Measurements from ENCODE around the gene HUS1B.
"Not testable (repeated sequence)": the region's sequence is repeated elsewhere in the genome, so short reads cannot be mapped to it uniquely, and the experiment has no call there.

Gene HUS1B

DNA sequence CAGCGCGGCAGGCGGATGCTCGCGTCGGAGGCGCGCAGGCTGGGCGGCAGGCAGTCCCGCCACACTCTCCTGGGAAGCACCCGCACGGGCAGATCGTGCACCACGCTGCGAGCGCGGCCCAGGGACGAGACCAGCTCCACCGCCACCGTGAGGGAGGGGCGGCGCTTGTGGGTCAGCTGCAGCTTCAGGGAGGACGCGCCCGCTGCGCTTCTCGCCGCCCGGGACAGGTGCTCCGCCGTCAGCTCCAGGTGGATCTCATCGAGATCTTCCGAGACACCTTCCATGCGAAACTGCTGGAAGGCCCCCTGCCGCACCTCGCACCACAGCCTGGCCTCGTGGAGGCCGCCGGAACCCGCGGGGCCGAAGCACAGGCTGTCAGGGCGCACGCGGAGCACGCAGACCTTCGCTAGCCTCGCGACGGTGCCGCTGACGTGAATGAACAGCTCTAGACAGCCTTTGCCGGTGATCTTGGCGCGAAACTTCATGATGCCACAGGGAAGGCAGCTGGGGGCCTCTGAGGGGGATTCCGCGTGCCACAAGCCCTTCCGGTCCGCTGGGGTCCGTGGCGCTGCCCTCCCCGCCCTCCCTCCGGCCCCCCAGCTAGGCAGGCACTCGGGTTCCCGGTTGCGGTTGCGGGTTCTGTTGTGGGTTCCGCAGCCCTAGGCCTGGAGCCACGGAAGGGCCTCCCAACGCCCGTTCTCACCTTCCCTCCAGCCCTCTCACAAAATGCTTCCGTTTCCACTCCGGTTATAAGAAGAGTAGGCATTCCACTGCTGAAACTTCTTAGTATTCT lies at the start of gene HUS1B:
HUS1B (minus strand) TSS at position 641 of the 793 bp plus-strand sequence; CDS start at position 485, 156 bp downstream.
- no peak for DNase-seq

DNA sequence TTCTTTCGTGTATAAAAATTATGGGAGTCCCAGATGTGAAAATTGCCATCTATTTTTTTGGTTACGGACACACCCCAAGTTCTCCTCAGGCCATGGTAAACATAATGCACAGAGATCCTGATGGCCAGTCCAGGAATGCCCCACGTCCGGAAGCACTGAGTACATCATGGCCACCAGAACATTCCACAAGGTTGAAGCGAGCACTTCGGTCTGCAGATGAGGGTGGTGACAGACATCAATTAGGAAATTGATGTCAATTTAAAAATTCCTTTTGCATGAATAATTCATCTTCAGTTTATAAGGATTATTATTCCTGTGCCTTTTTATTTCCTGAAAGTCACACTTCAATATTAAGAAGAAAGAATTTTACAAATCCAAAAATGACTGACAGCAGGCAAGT lies 49.2 kb upstream of the HUS1B start:
- DNase-seq = no peak

DNA sequence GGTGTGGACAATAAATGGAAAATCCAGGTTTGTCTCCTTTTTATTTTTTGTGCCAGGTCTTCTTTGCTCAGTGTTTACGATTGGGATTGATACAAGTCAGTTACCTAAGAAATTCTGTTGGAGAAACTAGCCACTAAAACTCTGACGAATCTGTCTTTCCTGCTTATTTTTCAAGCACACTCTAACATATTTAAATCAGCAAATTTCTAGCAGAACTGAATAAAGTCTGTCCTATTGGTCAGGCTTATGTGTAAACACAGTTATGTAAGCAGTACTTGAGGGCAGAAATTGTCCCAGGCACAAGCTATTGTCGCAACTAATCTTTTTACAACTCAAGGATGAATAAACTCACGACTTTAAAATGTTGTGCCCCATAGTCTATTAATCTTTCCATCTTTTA lies 48.1 kb upstream of the HUS1B start:
- DNase-seq = no peak

DNA sequence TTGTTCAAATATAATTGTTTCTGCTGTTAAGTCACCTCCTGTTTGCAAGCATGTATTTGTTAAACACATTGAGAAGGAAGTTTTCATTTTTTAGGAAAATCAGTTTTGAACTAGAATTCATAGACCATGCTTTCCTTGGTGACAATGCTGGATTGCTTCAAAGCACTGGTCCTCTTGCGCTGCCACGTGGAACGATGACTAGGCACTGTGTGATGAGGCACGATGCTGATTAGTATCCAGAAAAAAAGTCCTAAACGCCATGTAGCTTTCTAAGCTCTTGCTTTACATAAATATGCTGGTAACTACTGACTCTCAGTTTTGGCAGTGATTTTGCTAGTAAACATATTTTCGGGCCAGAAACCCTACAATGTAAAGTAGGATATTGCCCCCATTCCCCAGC lies 47.1 kb upstream of the HUS1B start:
- no peak for DNase-seq

DNA sequence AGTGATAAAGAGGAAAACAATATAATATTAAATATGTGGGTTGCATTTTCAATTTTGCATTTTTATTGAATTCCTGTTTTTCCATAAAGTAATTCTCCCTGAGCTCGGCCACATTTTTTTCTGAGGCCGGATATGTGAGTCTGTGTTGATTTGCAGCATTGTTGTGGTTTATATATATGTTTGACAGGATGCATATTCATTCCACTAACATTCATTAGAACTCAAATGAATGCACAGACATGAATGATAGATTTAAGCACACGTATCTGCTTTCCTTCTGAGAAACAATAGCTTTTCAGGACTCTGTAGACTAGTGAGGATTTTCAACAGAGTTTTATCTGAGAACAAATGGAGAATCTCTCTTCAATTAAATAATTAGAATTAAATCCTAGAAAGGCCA lies 46.7 kb upstream of the HUS1B start:
- DNase-seq = no peak

DNA sequence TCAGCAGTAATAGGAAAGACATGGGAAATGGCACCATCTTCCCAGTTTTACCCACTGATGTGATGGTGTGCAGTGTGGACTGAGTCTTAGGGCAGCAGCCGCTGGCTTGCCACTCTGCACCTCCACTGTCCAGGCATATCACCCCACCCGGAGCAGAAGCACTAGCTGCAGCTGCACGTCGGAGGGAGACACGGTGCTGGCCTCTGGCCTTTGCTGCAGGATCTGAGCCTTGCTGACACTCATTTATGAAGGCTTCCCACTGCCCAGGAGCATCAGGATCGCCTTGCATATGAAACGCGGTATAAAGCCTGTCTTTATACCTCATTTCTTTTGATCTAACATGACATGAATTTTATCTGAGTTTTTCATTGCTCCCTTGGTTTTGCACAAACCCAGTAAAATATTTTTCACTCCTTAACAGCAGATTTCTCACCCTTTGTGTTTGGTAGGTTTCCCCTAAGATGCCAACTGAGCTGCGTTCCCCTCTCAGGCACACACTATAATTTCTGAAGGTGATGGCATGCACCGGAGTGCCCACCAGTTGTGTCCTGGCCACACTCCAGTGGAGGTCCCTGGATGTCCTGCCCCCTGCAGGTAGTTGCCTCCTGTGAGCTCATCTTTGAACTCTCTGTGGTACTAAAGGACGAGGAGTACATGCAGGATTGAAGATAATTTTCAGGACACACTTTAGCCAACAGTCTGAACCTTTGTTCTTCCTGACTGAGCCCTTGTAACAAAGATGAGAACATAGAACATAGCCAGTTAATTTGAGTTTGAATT lies 45.0 kb upstream of the HUS1B start:
- no peak for DNase-seq

DNA sequence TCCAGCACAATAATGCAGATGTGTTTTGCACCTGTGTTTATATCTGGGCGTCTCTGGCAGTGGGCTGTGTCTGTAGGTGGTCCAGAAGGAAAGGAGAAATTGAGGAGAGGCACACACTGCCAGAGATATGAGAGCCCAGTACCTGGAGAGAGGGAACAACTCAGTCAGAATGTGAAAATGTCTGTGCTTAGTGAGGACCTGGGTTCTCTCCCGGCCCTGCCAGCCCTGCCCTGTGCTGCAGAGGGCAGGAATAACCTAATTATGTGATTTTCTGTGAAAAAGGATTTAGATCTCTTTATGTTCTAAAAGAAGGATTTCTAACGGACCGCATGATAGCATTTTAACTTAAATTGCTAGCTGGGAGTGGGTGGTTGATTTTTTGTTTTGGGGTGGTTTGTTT lies 44.3 kb upstream of the HUS1B start:
- no peak for DNase-seq

DNA sequence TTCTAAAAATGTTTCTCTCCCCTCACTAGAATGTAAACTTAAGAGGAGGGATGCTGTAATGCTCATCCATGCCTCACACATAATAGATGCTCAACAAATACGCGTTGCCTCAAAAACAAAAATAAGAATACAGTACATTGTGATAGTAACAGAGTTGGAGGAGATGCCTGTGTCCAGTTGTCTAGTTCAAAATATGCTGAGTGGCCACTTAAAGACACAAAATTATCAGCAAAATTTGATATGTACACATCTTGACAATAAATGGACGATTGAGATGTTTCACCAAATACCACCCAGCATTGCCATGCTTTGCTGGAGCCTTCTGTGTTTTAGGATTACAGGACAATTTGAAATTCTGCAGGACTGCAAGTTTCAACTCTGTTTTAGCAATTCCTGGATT lies 43.6 kb upstream of the HUS1B start:
- no peak for DNase-seq

DNA sequence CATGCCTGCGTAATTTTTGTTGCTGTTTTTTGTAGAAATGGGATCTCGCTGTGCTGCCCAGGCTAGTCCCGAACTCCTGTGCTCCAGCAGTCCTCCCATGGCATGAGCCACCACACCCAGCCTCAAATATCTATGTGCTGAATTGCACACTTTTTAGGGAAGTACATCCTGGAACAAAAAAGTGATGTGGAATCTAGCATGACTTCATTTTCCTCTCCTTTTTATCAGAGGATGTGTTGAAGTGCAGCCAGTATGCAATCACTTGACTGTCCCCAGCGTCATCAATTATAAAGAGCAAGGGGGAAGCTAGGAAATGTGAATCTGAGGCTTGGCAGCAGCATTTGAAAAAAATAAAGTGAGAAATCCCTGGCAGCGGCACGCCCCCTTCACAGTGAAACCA lies 42.4 kb upstream of the HUS1B start:
- no peak for DNase-seq

DNA sequence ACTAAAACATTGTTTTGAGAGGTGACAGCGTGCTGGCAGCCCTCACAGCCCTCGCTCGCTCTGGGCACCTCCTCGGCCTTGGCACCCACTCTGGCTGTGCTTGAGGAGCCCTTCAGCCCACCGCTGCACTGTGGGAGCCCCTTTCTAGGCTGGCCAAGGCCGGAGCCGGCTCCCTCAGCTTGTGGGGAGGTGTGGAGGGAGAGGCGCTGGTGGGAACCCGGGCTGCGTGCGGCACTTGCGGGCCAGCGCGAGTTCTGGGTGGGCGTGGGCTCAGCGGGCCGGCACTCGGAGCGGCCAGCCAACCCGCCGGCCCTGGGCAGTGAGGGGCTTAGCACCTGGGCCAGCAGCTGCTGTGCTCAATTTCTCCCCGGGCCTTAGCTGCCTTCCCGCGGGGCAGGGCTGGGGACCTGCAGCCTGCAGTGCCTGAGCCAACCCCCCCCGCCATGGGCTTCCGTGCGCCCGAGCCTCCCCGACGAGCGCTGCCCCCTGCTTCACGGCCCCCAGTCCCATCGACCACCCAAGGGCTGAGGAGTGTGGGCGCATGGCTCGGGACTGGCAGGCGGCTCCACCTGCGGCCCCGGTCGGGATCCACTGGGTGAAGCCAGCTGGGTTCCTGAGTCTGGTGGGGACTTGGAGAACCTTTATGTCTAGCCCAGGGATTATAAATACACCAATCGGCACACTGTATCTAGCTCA lies 37.7 kb upstream of the HUS1B start:
- DNase-seq = not testable (repeated sequence)

DNA sequence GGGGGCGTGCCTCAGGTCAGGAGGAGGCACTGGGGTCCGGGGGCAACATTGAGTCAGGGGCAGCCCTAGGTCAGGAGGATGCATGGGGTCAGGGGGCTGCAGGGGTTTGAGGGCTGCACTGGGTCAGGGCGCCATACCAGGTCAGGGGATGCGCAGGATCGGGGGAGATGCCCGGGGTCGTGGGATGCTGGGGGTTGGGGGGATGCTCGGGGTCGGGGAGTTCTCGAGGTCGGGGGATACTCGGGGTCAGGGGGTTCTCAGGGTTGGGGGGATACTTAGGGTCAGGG lies 36.8 kb upstream of the HUS1B start:
- no peak for DNase-seq

DNA sequence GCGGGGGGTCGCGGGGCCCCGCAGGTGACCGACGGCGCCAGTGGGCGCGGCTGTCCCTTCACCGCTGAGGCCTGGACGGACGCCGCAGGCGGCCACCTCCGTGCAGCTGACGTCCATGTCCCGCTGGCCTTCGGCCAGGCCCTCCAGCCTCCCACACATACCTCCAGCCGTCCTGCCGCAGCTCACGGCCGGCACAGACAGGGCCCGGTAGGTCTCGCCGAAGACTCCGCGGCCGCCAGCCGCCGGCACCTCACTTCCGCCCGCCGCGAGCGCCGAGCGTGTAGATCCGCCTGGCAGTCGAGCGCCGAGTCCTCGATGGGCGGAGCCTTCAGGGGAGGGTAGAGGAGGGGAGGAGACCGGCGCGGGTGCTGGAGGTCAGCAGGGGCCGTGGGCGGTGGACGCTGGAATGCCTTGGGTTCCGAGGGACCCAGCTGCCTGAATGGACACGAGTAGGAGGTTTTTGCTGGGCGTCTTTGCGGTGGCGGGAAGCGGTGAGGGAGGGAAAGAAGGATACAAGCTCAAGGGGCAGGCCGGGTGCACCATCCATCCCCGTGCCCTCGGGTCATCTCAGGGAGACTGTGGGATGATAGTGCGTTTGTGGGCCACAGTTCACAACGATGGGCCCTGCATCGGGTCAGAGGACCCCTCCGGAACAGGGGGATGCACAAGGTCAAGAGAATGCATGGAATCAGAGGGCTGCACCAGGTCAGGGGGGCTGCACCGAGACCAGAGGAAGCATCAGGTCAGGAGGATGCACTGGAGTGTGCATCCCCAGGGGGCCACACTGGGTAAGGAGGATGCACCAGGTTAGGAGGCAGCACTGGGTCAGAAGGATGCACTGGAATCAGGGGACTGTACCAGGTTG lies 36.2 kb upstream of the HUS1B start, which contains the start of gene EXOC2:
EXOC2 (minus strand) TSS at position 282 of the 865 bp plus-strand sequence. CDS start 55,321 bp downstream, outside the sequence.
- DNase-seq = peak; percentile 83

DNA sequence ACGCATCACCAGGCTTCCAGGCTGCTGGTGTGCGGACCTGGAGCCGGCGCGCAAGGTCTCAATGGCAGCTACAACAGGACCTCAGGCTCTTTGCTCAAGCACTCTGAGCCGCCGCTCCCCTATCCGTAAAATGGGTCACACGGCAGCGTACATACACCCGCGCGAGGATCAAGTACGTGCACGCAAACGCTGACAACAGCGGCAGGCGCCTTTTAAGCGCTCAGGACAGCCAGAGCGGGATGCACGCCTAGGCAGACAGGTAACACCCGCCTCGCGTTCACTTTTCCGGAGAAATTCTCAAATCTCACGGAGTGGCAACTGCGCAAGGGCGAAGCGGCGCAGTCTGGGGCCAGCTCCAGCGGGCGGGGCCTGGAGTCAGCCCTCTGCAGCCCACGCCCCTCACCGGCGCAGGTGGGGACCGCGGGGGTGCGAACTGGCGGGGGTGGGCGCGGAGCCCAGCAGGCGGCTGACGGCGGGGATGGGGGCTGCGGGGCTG lies 35.5 kb upstream of the HUS1B start:
- peak; percentile 75 for DNase-seq

DNA sequence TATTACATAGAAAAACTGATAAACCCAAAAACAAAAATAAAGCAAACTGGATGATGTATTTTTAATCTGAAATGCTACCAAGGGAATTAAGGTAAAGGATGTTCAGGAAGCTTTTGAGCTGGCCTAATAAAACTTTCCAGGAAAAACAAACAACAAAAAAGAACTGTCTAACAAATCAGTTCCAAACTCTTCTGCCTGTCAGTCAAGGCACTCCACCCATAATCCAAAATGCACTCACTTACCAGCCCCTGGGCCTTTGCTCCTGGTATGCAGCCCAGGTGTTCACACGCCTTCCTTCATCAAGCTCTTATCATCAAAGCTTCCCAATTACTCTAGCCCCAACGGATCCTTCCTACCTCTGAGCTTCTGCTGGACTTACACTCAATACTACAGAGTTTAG lies 32.3 kb upstream of the HUS1B start:
- no peak for DNase-seq

DNA sequence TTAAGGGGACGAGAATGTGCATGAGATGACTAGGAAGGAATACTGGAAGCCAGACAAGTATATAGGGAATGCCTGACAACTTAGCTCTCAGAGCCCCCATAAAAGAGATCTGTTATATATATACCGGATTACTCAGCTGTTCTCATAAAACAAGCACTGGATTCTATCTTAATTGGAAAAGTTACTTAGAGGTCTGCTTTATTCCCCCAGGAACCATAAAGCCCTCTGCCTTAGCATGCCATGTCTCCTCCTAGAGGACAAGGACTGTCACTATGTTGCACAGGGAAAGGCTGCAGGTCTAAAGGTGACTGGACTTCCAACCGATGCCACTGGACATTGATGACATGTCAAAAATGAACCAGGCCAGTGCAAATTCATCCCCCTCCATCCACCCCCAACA lies 29.6 kb upstream of the HUS1B start:
- DNase-seq = no peak

DNA sequence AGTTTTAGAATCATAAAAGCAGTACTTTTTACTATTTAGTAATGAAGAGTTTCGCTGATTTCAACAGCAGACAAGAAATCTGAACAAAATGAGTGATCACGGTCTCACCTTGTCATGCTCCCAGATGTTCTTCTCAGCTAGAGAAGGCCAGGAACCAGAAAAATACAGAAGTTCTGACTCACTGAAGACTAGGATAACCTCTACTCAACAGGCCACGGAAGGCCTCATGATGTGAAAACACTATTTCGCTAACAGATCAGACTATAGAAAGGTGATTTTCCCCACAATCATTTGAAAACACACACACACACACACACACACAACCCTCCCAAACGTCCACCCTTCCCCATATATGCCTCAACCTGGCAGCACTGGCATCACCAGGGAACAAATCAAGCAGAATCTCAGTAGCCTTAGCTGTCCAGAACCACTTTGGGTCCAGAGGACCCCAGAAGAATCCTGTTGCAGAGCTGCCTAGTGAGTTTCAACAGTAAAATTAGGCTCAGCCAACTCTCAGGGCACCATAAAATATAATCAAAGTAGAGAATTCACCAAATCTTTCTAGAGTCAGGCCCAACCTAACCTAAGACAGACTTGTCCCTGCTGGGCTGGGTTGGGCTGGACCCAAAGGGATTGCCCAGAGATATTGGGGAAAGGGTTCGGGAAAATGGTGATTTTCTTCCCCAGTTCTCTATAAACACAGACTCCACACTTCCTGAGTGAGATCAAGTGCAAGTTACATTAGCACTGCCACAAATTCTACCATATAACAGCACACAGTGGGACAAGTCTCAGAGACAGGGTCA lies 28.1 kb upstream of the HUS1B start:
- peak; percentile 10 for DNase-seq

DNA sequence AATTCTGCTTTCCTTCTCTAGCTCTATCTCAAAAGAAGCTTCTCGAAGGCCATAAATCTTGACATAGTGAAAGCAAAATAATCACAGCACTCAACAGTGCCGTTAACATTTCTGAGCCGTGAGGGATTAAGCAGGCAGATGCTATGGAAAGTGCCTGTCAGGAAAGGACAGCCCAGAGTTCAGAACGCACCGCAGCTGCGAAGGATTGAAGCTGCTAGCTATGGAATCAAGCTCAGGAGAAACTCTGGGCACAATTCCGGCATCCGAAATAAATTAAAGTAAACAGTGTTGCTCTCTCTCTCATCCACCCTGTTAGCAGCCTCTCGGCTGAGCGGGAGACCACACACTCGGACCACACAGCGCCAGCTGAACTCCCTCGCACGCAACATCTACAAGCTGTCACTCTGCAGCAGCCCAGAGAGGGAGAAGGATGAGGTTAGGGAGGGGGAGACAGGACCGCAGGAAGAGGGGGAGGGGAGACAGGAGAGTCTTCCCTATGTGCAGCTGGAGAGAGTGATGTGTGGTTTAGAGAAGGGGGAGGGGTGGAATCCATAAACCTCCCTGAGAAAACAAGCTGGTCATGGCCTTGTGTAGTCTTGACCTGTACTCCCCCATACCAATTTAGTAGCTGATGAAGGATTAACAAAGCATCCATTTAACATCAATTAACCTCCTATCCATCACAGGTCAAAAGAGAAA lies 27.0 kb upstream of the HUS1B start:
- DNase-seq = no peak

DNA sequence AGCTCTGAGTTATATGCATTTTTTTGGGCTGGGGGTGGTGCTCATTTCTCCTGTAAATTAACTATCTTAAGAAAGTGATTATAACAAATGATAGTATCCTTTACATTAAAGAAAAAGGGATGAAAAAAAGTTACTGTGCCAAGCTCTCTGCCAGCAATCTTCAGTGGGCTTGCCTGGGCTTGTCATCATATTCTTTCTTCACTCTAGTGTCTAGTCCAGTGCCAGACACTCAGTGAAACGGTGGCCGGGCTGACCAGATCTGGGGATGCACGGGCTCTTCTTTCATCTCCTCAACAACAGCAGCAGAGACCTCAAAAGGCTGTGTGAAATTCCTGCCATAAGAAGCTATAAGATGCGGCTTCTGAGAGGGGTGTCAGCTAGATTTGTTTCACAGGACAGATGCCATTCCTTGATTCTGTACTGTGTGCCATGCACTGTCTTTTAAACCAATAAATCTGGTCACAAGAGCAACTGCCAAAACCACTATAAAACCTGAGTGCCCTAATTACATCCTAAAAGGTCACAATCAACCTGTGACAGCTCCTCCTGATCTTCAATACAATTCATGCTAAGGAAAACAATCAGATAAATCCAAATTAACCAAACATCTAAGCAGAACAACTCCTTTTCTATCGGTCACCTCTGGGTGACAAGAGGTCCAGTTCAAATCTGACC lies 23.9 kb upstream of the HUS1B start:
- DNase-seq = no peak

DNA sequence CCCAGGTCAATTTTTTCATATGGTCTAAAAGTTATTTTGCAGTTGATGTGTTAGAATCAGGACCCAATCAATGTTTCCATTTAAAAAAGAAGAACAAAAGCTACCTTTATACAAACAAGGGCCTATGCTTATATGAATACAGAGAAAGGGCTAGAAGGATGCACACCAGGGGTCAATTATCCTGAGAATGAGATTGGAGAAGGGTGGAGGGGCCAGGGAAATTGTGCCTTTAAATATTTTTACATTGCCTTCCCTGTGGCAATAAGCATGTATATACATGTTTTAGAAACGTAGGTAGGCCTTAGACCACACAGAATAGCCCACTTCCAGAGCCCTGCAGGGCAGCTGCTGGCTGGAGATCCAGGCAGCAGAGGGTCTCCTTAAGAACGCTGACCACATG lies 23.4 kb upstream of the HUS1B start:
- DNase-seq = no peak

DNA sequence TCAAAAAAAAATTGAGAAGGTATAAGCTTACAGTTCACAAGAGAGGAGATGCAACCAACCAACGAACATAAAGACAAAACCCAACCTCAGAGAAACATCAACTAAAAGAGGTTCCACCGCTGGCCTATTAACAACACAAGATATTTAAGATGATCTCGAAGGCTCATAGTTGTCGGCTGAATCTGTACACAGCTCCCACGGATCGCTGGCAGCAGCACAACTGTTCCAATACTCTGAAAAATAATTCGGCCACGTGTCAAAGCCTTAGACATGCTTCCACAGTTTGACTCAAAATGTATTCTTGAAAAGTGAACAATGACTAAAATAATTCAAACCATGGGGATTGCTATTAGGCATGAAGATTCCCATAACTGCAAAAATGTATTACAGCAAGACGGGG lies 22.4 kb upstream of the HUS1B start:
- no peak for DNase-seq

DNA sequence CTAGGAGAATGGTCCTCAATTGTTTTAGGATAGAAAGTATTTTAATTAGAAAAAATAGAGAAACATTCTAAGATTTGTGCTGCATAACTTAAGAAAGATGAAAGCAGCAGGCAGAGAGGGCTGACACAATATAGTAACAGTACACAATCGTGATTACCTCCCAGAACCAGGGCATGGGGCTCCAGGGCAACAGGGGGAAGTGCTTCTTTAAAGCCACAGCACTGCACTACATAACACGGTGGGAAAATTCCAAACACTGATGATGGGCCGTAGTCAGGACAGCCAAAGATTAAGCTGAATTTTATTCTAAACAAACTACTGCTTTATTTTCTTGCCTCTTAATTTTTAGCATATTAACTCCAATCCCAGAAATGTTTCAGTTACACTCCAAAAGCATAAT lies 21.6 kb upstream of the HUS1B start:
- DNase-seq = no peak

Data from stimulated activated CD4-positive, alpha-beta T cell treated with anti-CD3 and anti-CD28 coated beads, Interleukin-12 subunit alpha, Interleukin-12 subunit beta, amount 100 ng/mL, for 4 hours (primary cell).